Activated B cell treated with CpG ODN at 0.5 μM for 24 hours (primary cell): ENCODE results near the gene ITPR3. TPM values are rescaled to one million over a fixed set of nuclear protein-coding genes. Genes with fewer than 3 reads are reported as not detected.

Source experiments
- ATAC-seq: fragments of 200-7000 bp; cut with Tn5 transposase; one replicate; pipeline ENCODE4 v1.10.0; 2021; ENCODE audit warnings: low read depth, mild to moderate bottlenecking, moderate library complexity
- CTCF ChIA-PET: fragments of 350-600 bp; sonication (Branson Sonifier 250); formaldehyde crosslinking; loops from one replicate; lab custom pipeline; 2021; ENCODE audit warnings: antibody characterized with exemption; lab: Charles Lee
- POLR2A ChIA-PET: fragments of 350-600 bp; sonication (Branson Sonifier 250); formaldehyde crosslinking; loops from one replicate; lab custom pipeline; 2021; ENCODE audit warnings: antibody characterized with exemption; lab: Charles Lee
- DNase-seq: peaks from one replicate; pipeline ENCODE4 v3.0.0; 2022
- H3K27ac Mint-ChIP-seq: one replicate; pipeline ENCODE4 v1.8.0; 2020; ENCODE audit warnings: mixed read lengths
- H3K27me3 Mint-ChIP-seq: one replicate; pipeline ENCODE4 v1.8.0; 2021; ENCODE audit warnings: mixed read lengths
- H3K36me3 Mint-ChIP-seq: one replicate; pipeline ENCODE4 v1.8.0; 2021; ENCODE audit warnings: low read depth, mixed read lengths
- H3K4me1 Mint-ChIP-seq: one replicate; pipeline ENCODE4 v1.8.0; 2021; ENCODE audit warnings: mixed read lengths
- H3K4me3 Mint-ChIP-seq: one replicate; pipeline ENCODE4 v1.8.0; 2020; ENCODE audit warnings: mild to moderate bottlenecking, mixed read lengths
- H3K9me3 Mint-ChIP-seq: one replicate; pipeline ENCODE4 v1.8.0; 2020; ENCODE audit warnings: mixed read lengths
- intact Hi-C: fragments of 100-400 bp; cut with micrococcal nuclease; formaldehyde crosslinking; loops from one replicate; pipeline ENCODE4 v1.15.1; 2024
- total RNA-seq: library from RNA; stranded (reverse); gene quantifications from 2 replicates; pipeline ENCODE4 v1.2.3, GENCODE V29; 2022
- TF ChIP-seq, protein P1 (sequence below): fragments of 200-600 bp; IDR thresholded peaks from one replicate; pipeline ENCODE4 v1.8.0; 2022; ENCODE audit warnings: antibody characterized with exemption, mild to moderate bottlenecking

The ITPR3 gene
- total RNA-seq, 1 donor from 2014 or later: 35.5 TPM

GRCh38 chr6:33711140-33712129 is 90.3 kb downstream of the ITPR3 start, which contains the start of gene UQCC2:
TSS of gene UQCC2 (minus strand) at chr6:33711700. CDS start at chr6:33711686, 14 bp downstream.
- H3K4me1 Mint-ChIP-seq: peaks cover 29% of the 10 kb centered on the region
- peaks cover 33% of the 10 kb centered on the region for H3K36me3 Mint-ChIP-seq
- peak within 1 kb of the TSS; percentile 98 for H3K4me3 Mint-ChIP-seq
- intact Hi-C loops: loop anchor here (1.0 to 5.0 kb wide), 6 partner anchors 10 to 320 kb away; partner anchors contain the start of genes ITPR3, KIFC1 and LEMD2
- H3K27me3 Mint-ChIP-seq: no peaks in the 10 kb centered on the region
- peak within 1 kb of the TSS; percentile 99 for H3K27ac Mint-ChIP-seq
- peak; percentile 93 for DNase-seq
- H3K9me3 Mint-ChIP-seq: no peaks in the 10 kb centered on the region
- ATAC-seq: peak; percentile 86
- ChIA-PET POLR2A (interaction anchor here (0.6 to 2.6 kb wide), 35 partner anchors 9 to 1178 kb away, joined by 3 to 23 read pairs (median 4); partner anchors contain the start of genes ANKS1A, BAK1, HMGA1 and ITPR3), CTCF (interaction anchor here (0.6 to 2.4 kb wide), 16 partner anchors 10 to 703 kb away, joined by 3 to 28 read pairs (median 4); partner anchors contain the start of gene ITPR3)
- TF ChIP-seq, protein P1, sequence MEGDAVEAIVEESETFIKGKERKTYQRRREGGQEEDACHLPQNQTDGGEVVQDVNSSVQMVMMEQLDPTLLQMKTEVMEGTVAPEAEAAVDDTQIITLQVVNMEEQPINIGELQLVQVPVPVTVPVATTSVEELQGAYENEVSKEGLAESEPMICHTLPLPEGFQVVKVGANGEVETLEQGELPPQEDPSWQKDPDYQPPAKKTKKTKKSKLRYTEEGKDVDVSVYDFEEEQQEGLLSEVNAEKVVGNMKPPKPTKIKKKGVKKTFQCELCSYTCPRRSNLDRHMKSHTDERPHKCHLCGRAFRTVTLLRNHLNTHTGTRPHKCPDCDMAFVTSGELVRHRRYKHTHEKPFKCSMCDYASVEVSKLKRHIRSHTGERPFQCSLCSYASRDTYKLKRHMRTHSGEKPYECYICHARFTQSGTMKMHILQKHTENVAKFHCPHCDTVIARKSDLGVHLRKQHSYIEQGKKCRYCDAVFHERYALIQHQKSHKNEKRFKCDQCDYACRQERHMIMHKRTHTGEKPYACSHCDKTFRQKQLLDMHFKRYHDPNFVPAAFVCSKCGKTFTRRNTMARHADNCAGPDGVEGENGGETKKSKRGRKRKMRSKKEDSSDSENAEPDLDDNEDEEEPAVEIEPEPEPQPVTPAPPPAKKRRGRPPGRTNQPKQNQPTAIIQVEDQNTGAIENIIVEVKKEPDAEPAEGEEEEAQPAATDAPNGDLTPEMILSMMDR: no peak

GRCh38 chr6:33712914-33713313 is 91.8 kb downstream of the ITPR3 start:
- no peaks in the 10 kb centered on the region for H3K27me3 Mint-ChIP-seq
- ATAC-seq (no peak), DNase-seq (no peak)
- peaks cover 29% of the 10 kb centered on the region for H3K4me1 Mint-ChIP-seq
- no peaks in the 10 kb centered on the region for H3K9me3 Mint-ChIP-seq
- no peak overlapping the region for H3K4me3 Mint-ChIP-seq
- POLR2A ChIA-PET: no interaction called here
- intact Hi-C loops: loop anchor here (5.0 kb wide), 1 partner anchor 91 kb away; the partner anchor contains the start of gene ITPR3
- TF ChIP-seq, protein P1: no peak
- peaks cover 24% of the 10 kb centered on the region for H3K36me3 Mint-ChIP-seq
- H3K27ac Mint-ChIP-seq: no peak overlapping the region
- CTCF ChIA-PET: no interaction called here

DNA sequence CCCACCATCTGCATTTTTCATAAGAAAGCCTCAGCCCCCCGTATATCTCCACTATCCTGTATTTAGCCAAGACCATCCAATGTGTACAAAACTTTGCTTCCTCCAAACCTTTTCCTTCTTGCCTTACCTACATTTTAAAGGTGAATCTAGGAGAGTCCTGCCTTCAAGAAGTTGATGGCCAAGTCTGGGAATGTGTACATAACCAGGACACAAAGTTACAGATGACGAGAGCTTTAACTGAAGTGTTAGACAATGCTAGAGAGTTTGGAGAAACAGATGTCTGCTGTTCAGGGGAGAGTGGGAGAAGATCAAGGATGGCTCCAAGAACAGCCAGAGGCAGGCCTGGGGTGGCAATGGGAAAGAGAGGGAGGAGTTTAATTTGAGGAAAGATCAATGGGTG is 92.7 kb downstream of the ITPR3 start:
- Mint-ChIP-seq H3K36me3 (peaks cover 16% of the 10 kb centered on the region), H3K4me1 (peaks cover 33% of the 10 kb centered on the region), H3K9me3 (no peaks in the 10 kb centered on the region), H3K27me3 (no peaks in the 10 kb centered on the region), H3K4me3 (no peak overlapping the region), H3K27ac (no peak overlapping the region)
- ChIA-PET POLR2A (no interaction called here), CTCF (interaction anchor here (0.6 kb wide), 1 partner anchor 11 kb away, joined by 3 read pairs; no protein-coding TSS in a partner anchor)
- intact Hi-C loops: loop anchor here (5.0 kb wide), 1 partner anchor 91 kb away; the partner anchor contains the start of gene ITPR3
- no peak for ATAC-seq
- no peak for DNase-seq
- TF ChIP-seq, protein P1: no peak

GRCh38 chr6:33714385-33715040 is 93.4 kb downstream of the ITPR3 start:
- no peak overlapping the region for H3K27ac Mint-ChIP-seq
- H3K4me3 Mint-ChIP-seq: no peak overlapping the region
- POLR2A ChIA-PET: no interaction called here

More at GRCh38 chr6:33714385-33715040, 93.4 kb downstream of the ITPR3 start:
- Mint-ChIP-seq H3K36me3 (peaks cover 9% of the 10 kb centered on the region), H3K4me1 (peaks cover 32% of the 10 kb centered on the region), H3K27me3 (no peaks in the 10 kb centered on the region), H3K9me3 (no peaks in the 10 kb centered on the region)
- intact Hi-C loops: loop anchor here (5.0 kb wide), 1 partner anchor 92 kb away; the partner anchor contains the start of gene ITPR3
- no peak for ATAC-seq
- TF ChIP-seq, protein P1: no peak
- CTCF ChIA-PET: interaction anchor here (1.3 kb wide), 1 partner anchor 14 kb away, joined by 6 read pairs; no protein-coding TSS in a partner anchor
- no peak for DNase-seq
